Endothelial cell of umbilical vein (primary cell): ENCODE results near the gene ZDHHC19. TPM values are rescaled to one million over a fixed set of nuclear protein-coding genes. Genes with fewer than 3 reads are reported as not detected.

Source experiments
- BruUV-seq: library from RNA; stranded (reverse); fragments of 400-500 nt; replicated peaks from 2 replicates; lab custom pipeline; 2021; lab: Mats Ljungman, UMichigan
- CTCF ChIA-PET: fragments of 300-600, 350-600 bp; sonication (Branson Sonifier 250); formaldehyde crosslinking; loops from one replicate; lab custom pipeline; 2021; ENCODE audit warnings: antibody characterized with exemption, inconsistent platforms; lab: Charles Lee
- POLR2A ChIA-PET: fragments of 300-600, 350-600 bp; sonication (Branson Sonifier 250); formaldehyde crosslinking; loops from one replicate; lab custom pipeline; 2021; ENCODE audit warnings: antibody characterized with exemption, inconsistent platforms; lab: Charles Lee
- DNase-seq: peaks from one replicate; pipeline ENCODE4 v3.0.0-alpha.2; 2011; ENCODE audit warnings: low read depth, low spot score
- FAIRE-seq: peaks from 2 replicates; lab custom pipeline; 2011; peaks lifted over from hg19 to GRCh38; lab: Jason Lieb, UNC
- H2AFZ ChIP-seq: 2 replicates; pipeline ENCODE4 v1.6.0; 2012; ENCODE audit warnings: low read depth, low read length, control low read depth, inconsistent platforms
- H3K27ac ChIP-seq: 2 replicates; pipeline ENCODE4 v1.5.1; 2011; ENCODE audit warnings: low read depth, mild to moderate bottlenecking, control low read depth, low read length, moderate library complexity; ENCODE audit not compliant: insufficient read depth
- H3K27me3 ChIP-seq, 2 experiments: 2 replicates each; pipeline versions ENCODE4 v1.6.0 to v1.6.1; 2011; ENCODE audit warnings: low read length in 2 of 2, mixed read lengths in 1 of 2; ENCODE audit not compliant: control insufficient read depth in 2 of 2, insufficient read depth in 2 of 2
- H3K36me3 ChIP-seq, 2 experiments: 2 replicates in 1 of 2; 3 replicates in 1 of 2; pipeline ENCODE4 v1.5.1; 2011; ENCODE audit warnings: low read length in 2 of 2, mild to moderate bottlenecking in 1 of 2, moderate library complexity in 1 of 2; ENCODE audit not compliant: control insufficient read depth in 2 of 2, insufficient read depth in 2 of 2; ENCODE audit errors: extremely low read depth in 1 of 2
- H3K4me1 ChIP-seq: 3 replicates; pipeline ENCODE4 v1.5.1; 2011; ENCODE audit warnings: mild to moderate bottlenecking, low read length; ENCODE audit not compliant: control insufficient read depth, insufficient read depth; ENCODE audit errors: extremely low read depth
- H3K4me2 ChIP-seq: 2 replicates; pipeline ENCODE4 v1.6.1; 2011; ENCODE audit warnings: low read length, control low read depth, mixed read lengths; ENCODE audit not compliant: insufficient read depth
- H3K4me3 ChIP-seq, 3 experiments: fragments of 200-600 bp in 1 of 3; sonication (generic), shearing (Covaris generic) in 1 of 3; replicated peaks in 1 of 3; 2 replicates each; pipeline ENCODE4 v1.5.1; 2011 to 2016; ENCODE audit warnings: control low read depth in 3 of 3, low read length in 3 of 3, mild to moderate bottlenecking in 2 of 3, inconsistent platforms in 1 of 3, low read depth in 1 of 3, moderate library complexity in 1 of 3; ENCODE audit not compliant: insufficient read depth in 1 of 3
- H3K79me2 ChIP-seq: 2 replicates; pipeline ENCODE4 v1.6.0; 2012; ENCODE audit warnings: low read length, inconsistent platforms; ENCODE audit not compliant: control insufficient read depth, insufficient read depth
- H3K9ac ChIP-seq: replicated peaks from 2 replicates; pipeline ENCODE3; 2011; ENCODE audit warnings: low read length, control low read depth; ENCODE audit not compliant: insufficient read depth; ENCODE audit errors: extremely low read depth
- H3K9me1 ChIP-seq: replicated peaks from 3 replicates; pipeline ENCODE4 v1.6.0; 2011; ENCODE audit warnings: mild to moderate bottlenecking, low read length; ENCODE audit not compliant: control insufficient read depth, insufficient read depth; ENCODE audit errors: extremely low read depth
- H3K9me3 ChIP-seq: replicated peaks from 2 replicates; pipeline ENCODE4 v1.5.1; 2012; ENCODE audit warnings: low read length, inconsistent platforms; ENCODE audit not compliant: control insufficient read depth, insufficient read depth
- H4K20me1 ChIP-seq: replicated peaks from 2 replicates; pipeline ENCODE3; 2011; ENCODE audit warnings: mild to moderate bottlenecking, low read length; ENCODE audit not compliant: control insufficient read depth, insufficient read depth; ENCODE audit errors: extremely low read depth
- CTCF ChIP-seq, 2 donors: IDR thresholded peaks; 1 replicate in 1 of 2; 2 replicates in 1 of 2; pipeline ENCODE4 v1.5.1; 2011; ENCODE audit warnings: low read length in 2 of 2, mild to moderate bottlenecking in 2 of 2, moderate library complexity in 2 of 2, control low read depth in 1 of 2, inconsistent platforms in 1 of 2, low read depth in 1 of 2; ENCODE audit not compliant: insufficient read depth in 1 of 2; ENCODE audit errors: extremely low read depth in 1 of 2
- EZH2 ChIP-seq: IDR thresholded peaks from 2 replicates; pipeline ENCODE4 v1.6.1; 2012; ENCODE audit warnings: borderline replicate concordance, low read depth, mild to moderate bottlenecking, moderate library complexity, low read length, inconsistent platforms; ENCODE audit not compliant: severe bottlenecking
- FOS ChIP-seq: IDR thresholded peaks from 2 replicates; pipeline ENCODE4 v1.6.1; 2011; ENCODE audit warnings: mild to moderate bottlenecking, low read length, moderate library complexity, borderline replicate concordance; ENCODE audit not compliant: insufficient read depth
- GATA2 ChIP-seq: IDR thresholded peaks from 2 replicates; pipeline ENCODE4 v1.7.0; 2011; ENCODE audit warnings: low read depth, mild to moderate bottlenecking, moderate library complexity, mixed read lengths, low read length; ENCODE audit not compliant: insufficient read length, insufficient read depth
- JUN ChIP-seq: IDR thresholded peaks from 2 replicates; pipeline ENCODE4 v1.6.1; 2011; ENCODE audit warnings: borderline replicate concordance, low read depth; ENCODE audit not compliant: insufficient read length, insufficient read depth
- MAX ChIP-seq: IDR thresholded peaks from 2 replicates; pipeline ENCODE4 v1.6.1; 2011; ENCODE audit not compliant: insufficient read depth, insufficient read length
- MYC ChIP-seq: IDR thresholded peaks from one replicate; pipeline ENCODE4 v1.6.1; 2011; ENCODE audit warnings: mild to moderate bottlenecking, low read depth, low read length
- POLR2A ChIP-seq: IDR thresholded peaks from 2 replicates; pipeline ENCODE4 v1.6.1; 2012; ENCODE audit warnings: low read depth, mild to moderate bottlenecking, control low read depth, low read length
- POLR2AphosphoS5 ChIP-seq: IDR thresholded peaks from 2 replicates; pipeline ENCODE4 v1.6.1; 2012; ENCODE audit warnings: low read depth, mild to moderate bottlenecking, control low read depth, low read length, moderate library complexity; ENCODE audit not compliant: insufficient read depth
- dilution Hi-C: fragments of 300-500 bp; cut with MboI; formaldehyde crosslinking; loops from one replicate; pipeline ENCODE4 v1.15.0; 2019; ENCODE audit warnings: low sequenced_read_pairs; ENCODE audit not compliant: extremely low pct_ligation_motif_present
- intact Hi-C: fragments of 100-400 bp; cut with micrococcal nuclease; formaldehyde crosslinking; loops from one replicate; pipeline ENCODE4 v1.10.0; 2022
- polyA plus RNA-seq, 4 experiments: library from polyadenylated mRNA; depleted of rRNA in 3 of 4; stranded (reverse) in 3 of 4; unstranded in 1 of 4; fragments of >200 nt; gene quantifications; 2 replicates each; pipeline versions ENCODE4 v1.2.1 to v1.2.3, GENCODE V29; 2011 to 2012; ENCODE audit warnings: missing spikeins in 1 of 4
- total RNA-seq: library from RNA; stranded (reverse); gene quantifications from 2 replicates; pipeline ENCODE4 v1.2.3, GENCODE V29; 2021

ZDHHC19 gene
- total and polyA plus RNA-seq, 2 donors (not counting 3 experiments of a cell fraction or from before 2014, with no cell fraction given), result not detected

- intact Hi-C loops (no loop called here), dilution Hi-C loops (no loop called here)
- ChIA-PET POLR2A (no interaction called here), CTCF (no interaction called here)
- H3K9me3 ChIP-seq, result no peaks in the 10 kb centered on the region
- no peaks in the 10 kb centered on the region for H3K79me2 ChIP-seq
- no peaks in the 10 kb centered on the region for H3K4me1 ChIP-seq
- no peak overlapping the region for H3K9ac ChIP-seq
- TF ChIP-seq JUN (no peak), FOS (no peak), MYC (no peak), EZH2 (no peak), POLR2AphosphoS5 (no peak), CTCF (IDR thresholded peaks at IDR 0.05; ENCODE audit: extremely low read depth in 1 of 2, insufficient read depth in 1 of 2, low read depth in 1 of 2, low read length in 2 of 2) (no peak), GATA2 (no peak), POLR2A (no peak), MAX (no peak)
- H3K36me3 ChIP-seq, result peaks cover 5 to 9% of the 10 kb centered on the region in 2 experiments
- no peaks in the 10 kb centered on the region for H3K9me1 ChIP-seq
- H4K20me1 ChIP-seq, result no peaks in the 10 kb centered on the region
- no peak overlapping the region for H2AFZ ChIP-seq
- no peak overlapping the region for H3K27ac ChIP-seq
- DNase-seq (no peak), FAIRE-seq (no peak)
- no peaks in the 10 kb centered on the region for H3K27me3 ChIP-seq
- no peak overlapping the region for H3K4me2 ChIP-seq
- no peak overlapping the region for H3K4me3 ChIP-seq
- no TSS peak for BruUV-seq
Observed at GRCh38 chr3:196232882-196233251, 21.7 kb upstream of the ZDHHC19 start.
